GM19043 (cell line): ENCODE data around the gene MEF2C.

ENCODE experiments used
- ATAC-seq: cut with Tn5 transposase; IDR thresholded peaks from one replicate; pipeline ENCODE4 v1.9.1; 2021; ENCODE audit warnings: low read depth; ENCODE audit not compliant: unreplicated experiment

MEF2C gene

GRCh38 chr5:88680253-88681132, 202.5 kb downstream of the MEF2C start:
- ATAC-seq, result peak; percentile 77

GRCh38 chr5:88679638-88680037, 203.3 kb downstream of the MEF2C start:
- ATAC-seq, result no peak

GRCh38 chr5:88678770-88679381, 204.1 kb downstream of the MEF2C start:
- ATAC-seq, result no peak

- ATAC-seq, result no peak
Measured at GRCh38 chr5:88677943-88678769, 204.8 kb downstream of the MEF2C start.

- no peak for ATAC-seq
Measured at GRCh38 chr5:88677376-88677895, 205.5 kb downstream of the MEF2C start.

GRCh38 chr5:88676637-88677375, 206.2 kb downstream of the MEF2C start:
- no peak for ATAC-seq

- peak; percentile 25 for ATAC-seq
Measured at GRCh38 chr5:88675708-88676636, 207.0 kb downstream of the MEF2C start.

DNA sequence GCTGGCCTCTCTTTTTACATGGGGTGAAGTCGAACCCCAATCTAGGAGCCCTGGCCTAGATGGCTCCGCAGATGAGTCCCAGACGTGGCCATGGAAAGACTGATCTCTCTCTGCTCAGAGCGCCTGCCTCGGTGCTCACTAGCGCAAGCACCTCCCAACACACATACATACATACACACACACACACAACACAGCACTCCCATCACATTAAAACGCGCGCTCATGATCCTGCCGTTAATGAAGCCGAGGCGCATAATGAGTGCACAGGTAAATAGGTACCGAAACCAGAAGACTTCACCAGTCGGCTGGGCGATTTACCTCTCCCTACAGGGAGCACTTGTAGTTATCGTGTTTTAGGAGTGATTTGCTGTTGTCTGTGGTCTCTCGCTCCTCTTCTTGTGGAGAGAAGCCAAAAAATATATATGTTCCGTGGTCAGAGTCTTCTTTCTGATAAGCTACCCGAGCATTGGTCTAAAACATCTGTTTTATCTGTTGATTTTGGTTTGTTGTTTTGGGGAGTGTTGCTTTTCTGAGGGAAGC, 207.7 kb downstream of the MEF2C start:
- peak; percentile 17 for ATAC-seq

DNA sequence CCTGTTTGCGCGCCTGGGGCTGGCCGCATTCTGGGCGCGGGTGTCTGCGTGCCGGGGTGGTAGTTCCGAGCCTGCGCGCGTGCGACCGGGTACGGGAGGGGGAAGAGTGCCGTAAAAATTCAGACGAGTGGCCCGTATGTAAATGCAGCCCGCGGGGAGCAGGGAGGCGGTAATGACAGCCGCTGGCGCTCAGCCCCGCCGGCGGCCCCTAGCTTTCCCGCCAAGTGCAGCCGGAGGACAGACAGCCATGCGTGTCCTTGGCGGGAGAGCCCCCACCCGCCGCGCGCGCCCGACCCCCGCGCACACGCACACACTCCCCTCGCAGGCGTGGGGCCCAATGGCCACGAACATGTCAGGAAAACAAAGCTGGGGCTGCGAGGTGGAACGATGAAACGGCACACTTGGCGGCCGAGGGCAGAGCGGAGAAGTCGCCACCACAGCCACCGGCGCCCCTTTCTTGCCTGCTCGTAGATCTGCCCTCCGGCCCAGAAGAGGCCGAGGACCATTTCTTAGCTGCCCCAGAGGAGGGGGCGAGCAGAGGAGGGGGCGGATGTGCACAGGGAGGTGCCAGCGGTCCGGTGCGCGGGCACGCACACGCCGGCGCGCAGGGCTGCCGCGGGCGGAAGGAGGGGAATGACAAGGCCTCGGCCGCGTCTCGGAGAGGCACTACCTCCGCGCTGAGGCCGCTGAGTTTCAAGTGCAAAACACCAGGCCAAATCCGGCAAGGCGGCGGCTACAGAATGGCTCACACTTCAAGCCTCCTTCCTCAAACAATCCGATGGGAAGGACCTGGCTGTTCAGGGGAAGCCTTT, 208.4 kb downstream of the MEF2C start:
- peak; percentile 69 for ATAC-seq

DNA sequence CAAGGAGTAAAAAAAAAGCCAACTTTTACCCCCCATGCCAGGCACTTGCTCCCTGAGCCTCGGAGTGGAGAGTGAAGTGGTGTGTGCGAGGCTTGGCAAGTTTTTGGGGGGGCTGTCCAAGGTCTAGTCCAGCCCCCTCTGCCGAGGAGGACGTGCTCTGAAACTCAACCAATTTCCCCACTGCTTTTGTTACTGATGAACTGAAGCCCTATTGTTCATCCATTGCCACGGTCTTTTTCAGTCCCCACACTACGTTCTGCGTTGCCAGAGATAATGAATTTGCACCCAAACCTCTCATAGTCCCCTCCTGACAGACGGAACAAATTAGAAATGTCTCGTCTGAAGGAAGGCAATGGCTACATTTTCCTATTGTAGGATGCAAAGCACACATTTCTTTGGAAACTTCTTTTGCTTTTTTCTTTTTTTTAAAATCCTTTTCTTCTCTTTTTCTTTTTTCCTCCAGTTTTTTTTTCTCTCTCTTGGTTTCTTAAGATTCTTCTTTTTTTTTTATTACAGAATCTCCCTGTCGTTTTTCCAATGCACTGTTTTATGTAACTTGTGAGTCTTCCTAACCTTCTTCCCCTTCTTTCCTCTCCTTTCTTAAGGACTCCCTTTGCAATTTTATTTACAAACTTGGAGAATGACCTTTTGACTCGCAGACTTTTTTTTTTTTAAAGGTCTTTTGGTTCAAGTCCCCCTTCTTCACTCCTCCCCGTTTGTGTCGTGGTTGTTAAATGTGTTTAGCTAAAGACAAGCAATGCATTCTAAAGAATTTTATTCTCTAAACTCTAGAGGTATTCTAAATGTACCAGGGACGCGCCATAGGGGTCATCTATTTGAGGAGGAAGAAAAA, 209.5 kb downstream of the MEF2C start:
- no peak for ATAC-seq

- no peak for ATAC-seq
Measured at GRCh38 chr5:88672644-88673252, 210.2 kb downstream of the MEF2C start.

DNA sequence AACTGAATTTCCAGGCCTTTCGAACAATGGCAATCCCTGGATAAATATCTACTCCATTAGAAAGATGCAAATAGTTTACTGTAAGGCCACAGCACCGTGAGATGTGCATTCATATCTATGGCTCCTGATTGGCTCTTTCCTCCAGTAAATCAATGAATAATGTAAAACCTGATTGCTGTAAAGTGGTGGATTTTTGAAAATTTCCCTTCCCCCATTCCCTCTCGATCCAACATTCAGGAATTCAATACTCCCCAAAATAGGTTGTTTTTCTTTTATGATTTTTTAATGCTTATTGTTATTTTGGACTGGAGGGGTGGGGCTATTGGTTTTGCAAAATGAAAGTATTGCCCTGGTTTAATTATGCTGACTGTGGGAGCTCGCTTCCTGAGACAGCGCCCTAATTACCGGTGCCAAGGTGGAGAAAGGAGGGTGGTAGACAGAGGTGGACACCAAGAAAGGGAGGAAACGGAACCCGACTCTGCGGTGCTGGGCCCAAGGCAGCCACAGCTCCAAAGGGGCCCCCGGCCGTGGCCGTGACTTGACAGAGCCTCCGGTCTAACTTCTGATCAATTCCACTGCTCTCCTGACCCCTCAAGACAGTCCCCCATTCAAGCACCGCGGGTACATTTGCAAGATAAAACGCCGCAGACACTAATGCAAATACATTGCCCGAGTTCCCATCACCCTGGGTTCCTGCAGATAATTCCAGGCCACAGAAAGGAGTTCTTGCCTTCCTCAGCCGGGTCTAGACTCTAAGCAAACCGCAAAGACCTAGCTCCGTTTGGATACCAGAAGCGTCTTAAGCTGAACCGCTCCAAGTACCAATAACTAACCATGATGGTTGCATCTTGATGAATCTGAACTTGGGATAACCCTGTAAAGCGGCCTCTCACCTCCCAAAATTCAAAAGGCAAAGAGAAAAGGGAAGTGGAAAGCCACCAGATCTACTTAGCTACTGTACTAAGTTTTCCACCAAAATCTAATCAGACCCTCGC, 211.2 kb downstream of the MEF2C start:
- no peak for ATAC-seq

- no peak for ATAC-seq
Measured at GRCh38 chr5:88671106-88671504, 211.9 kb downstream of the MEF2C start.

DNA sequence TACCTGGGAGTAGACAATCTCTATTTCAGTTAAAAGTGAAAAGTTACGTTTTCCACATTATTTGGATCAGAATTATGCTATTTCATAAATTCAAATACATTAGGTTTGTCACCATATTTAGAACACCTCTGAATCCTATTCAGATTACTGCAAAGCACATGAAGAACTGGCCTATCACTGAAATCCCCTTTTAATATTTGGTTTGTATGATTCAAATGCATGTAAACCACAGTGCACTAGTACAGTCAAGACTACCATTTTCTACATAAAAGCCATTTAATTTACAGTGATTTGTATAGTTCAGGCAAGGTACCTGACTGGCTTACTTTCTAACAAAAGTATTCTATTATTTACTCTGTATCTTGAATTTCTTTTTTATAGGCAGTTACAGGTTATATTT, 212.5 kb downstream of the MEF2C start:
- ATAC-seq, result no peak

GRCh38 chr5:88669371-88670050, 213.5 kb downstream of the MEF2C start:
- ATAC-seq, result no peak
